Chondrocyte (in vitro differentiated cells): Measurements from ENCODE around the gene INO80. TPM values are rescaled to one million over a fixed set of nuclear protein-coding genes. Genes with fewer than 3 reads are reported as not detected.

ENCODE experiments used
- DNase-seq: peaks from one replicate; pipeline ENCODE4 v3.0.0; 2021; ENCODE audit warnings: mixed read lengths, low spot score
- H3K27ac Mint-ChIP-seq: one replicate; pipeline ENCODE4 v1.8.0; 2021; ENCODE audit warnings: mild to moderate bottlenecking, moderate library complexity, mixed read lengths; ENCODE audit not compliant: unreplicated experiment
- H3K27me3 Mint-ChIP-seq: 2 replicates; pipeline ENCODE4 v1.8.0; 2021; ENCODE audit warnings: low read depth, mixed read lengths
- H3K36me3 Mint-ChIP-seq: 2 replicates; pipeline ENCODE4 v1.8.0; 2021; ENCODE audit warnings: low read depth, mixed read lengths
- H3K4me1 Mint-ChIP-seq: 2 replicates; pipeline ENCODE4 v1.8.0; 2021; ENCODE audit warnings: low read depth, mild to moderate bottlenecking, mixed read lengths
- H3K4me3 Mint-ChIP-seq: one replicate; pipeline ENCODE4 v1.8.0; 2021; ENCODE audit warnings: mild to moderate bottlenecking, moderate library complexity, mixed read lengths; ENCODE audit not compliant: unreplicated experiment
- H3K9me3 Mint-ChIP-seq: 2 replicates; pipeline ENCODE4 v1.8.0; 2021; ENCODE audit warnings: low read depth, mixed read lengths
- CTCF ChIP-seq: fragments of 200-600 bp; sonication (generic); IDR thresholded peaks from 2 replicates; pipeline ENCODE4 v1.5.0; 2021; ENCODE audit warnings: antibody characterized with exemption, mild to moderate bottlenecking, moderate library complexity
- total RNA-seq: library from RNA; stranded (reverse); gene quantifications from 3 replicates; pipeline ENCODE4 v1.2.1, GENCODE V29; 2021

The INO80 gene
- total RNA-seq, 1 donor from 2014 or later: 16.6 TPM

GRCh38 chr15:40930430-40931299 is 185.4 kb downstream of the INO80 start:
- no peaks in the 10 kb centered on the region for H3K36me3 Mint-ChIP-seq
- no peak overlapping the region for H3K27ac Mint-ChIP-seq
- H3K27me3 Mint-ChIP-seq: peaks cover 31% of the 10 kb centered on the region
- no peaks in the 10 kb centered on the region for H3K9me3 Mint-ChIP-seq
- DNase-seq: no peak
- TF ChIP-seq CTCF: peak; percentile 76
- H3K4me1 Mint-ChIP-seq: peaks cover 36% of the 10 kb centered on the region
- H3K4me3 Mint-ChIP-seq: peak overlapping the region; percentile 75

GRCh38 chr15:40929660-40930429 is 186.2 kb downstream of the INO80 start:
- TF ChIP-seq CTCF: no peak
- DNase-seq: peak; percentile 93
- Mint-ChIP-seq H3K27me3 (peaks cover 34% of the 10 kb centered on the region), H3K4me3 (peak overlapping the region; percentile 75), H3K4me1 (peaks cover 36% of the 10 kb centered on the region), H3K9me3 (no peaks in the 10 kb centered on the region), H3K36me3 (no peaks in the 10 kb centered on the region), H3K27ac (no peak overlapping the region)

Other genes starting within 250 kb of the INO80 start
- gene RHOV, start 242.0 kb downstream of the INO80 start, total RNA-seq: 0.12 to 0.31 TPM in 2 of 3 replicates, not detected in the other
- gene VPS18, start 221.8 kb downstream of the INO80 start, total RNA-seq: 29.4 to 35.6 TPM (median 33.0 TPM) in 3 replicates
- gene DLL4, start 186.9 kb downstream of the INO80 start, total RNA-seq: 0.36 to 0.45 TPM in 2 of 3 replicates, not detected in the other
- gene CHAC1, start 162.8 kb downstream of the INO80 start, total RNA-seq: 2.8 to 78.5 TPM (median 77.6 TPM) in 3 replicates
- gene EXD1, start 114.5 kb upstream of the INO80 start, total RNA-seq: not detected in 3 replicates
- 63.6 to 80.0 TPM (median 77.0 TPM) in 3 replicates for gene CHP1, start 115.0 kb upstream of the INO80 start, total RNA-seq
- 1.1 to 2.8 TPM (median 1.8 TPM) in 3 replicates for gene OIP5, start 216.3 kb upstream of the INO80 start, total RNA-seq
- 12.9 to 15.7 TPM (median 12.9 TPM) in 3 replicates for gene NUSAP1, start 216.6 kb upstream of the INO80 start, total RNA-seq